GM18907 (cell line): ENCODE measurements around the gene TYMS.
A peak's percentile ranks its signal among the peaks of the same experiment; 100 is the strongest.
"Not testable (repeated sequence)": the region's sequence is repeated elsewhere in the genome, so short reads cannot be mapped to it uniquely, and the experiment has no call there.

ENCODE experiments used
- ATAC-seq: cut with Tn5 transposase; IDR thresholded peaks from one replicate; pipeline ENCODE4 v1.9.1; 2021; ENCODE audit warnings: mild to moderate bottlenecking, moderate library complexity; ENCODE audit not compliant: unreplicated experiment

TYMS gene

DNA sequence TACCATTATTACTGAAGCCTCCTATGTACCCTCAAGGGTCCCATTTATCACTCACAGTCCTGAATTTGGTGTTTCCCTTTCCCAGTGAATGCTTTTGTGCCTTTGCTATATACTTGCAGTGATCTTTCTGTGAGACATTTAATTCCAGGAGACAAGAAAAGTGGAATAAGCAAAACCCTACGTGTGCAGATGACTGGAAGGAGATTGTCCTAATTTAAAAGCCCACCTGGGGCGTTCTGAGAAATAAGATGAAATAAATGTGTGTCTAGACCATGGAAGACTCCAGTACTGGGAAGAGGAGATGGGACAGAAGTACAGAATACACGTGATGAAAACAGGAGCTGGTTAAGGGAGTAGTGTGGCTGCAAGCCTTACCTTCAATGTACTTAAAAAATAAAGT, 19.3 kb downstream of the TYMS start:
- no peak for ATAC-seq

DNA sequence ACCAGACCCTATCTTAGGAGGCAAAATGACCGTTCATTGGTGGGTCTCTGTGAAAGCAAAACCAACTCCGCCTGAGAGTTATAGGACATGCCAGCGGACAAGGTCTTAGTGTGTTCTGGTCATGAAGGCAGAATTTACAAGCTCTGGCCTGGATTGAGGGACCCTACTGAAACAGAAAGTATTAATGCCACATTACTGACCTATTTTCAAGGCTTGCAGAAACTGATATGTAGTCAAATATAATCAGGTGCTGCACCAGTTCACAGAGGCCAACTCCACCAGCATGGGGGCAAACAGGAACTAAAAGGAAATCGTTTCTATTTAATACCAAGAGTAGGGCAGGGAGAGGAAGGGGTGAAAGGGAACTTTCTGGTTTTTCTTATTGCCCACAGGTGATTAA, 19.7 kb downstream of the TYMS start:
- ATAC-seq = peak; percentile 56

DNA sequence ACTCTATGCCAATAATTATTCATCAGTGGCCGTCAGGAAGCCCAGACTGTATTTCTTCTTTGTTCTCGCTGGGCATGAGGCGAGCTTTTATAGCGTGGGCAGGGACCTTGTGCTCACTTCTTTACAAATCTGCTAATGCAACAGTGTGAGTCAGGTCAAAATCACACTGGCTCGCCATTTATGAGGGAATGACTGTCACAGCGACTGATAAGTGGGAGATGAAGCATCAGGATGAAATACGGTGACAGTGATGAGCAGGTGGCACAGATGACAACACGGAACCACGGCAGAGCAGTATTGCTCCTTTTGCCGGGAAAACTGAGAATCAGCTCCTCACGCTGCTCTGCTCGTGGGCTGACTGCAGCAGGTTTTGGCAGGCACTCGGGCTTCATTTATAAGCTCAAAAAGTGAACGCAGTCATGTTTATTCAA, 20.5 kb downstream of the TYMS start:
- ATAC-seq = no peak

DNA sequence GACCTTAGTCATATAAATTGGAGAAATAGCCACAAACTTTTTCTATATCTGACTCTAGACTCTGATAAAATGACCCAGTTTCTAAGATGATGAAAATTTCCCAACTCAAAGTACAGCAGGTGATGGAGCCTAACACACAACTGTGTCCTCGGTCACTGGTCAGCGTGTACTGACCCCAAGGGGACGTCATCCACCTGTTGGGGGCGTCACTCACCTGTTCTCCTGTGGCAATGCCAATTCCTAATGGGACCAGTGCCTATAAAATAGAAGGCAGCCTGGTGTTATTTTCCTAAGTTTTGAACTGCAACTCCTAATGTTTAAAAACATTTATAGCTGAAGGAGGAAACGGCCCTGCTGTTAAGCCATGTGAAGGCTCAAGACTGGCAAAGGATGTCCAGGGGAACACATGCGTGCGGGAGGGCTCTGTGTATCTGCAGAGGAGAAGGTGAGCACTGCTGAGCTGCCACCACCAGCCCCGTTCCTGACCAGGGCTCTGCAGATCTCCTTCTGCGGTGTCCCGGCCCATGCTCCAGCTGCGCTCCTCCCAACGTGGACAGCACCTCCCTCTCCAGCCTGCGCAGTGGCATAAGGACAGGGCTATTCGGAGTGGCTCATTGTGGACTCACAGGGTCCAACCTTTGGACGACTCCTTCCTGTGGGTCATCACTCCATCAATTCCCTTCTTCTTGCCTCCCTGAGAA, 21.2 kb downstream of the TYMS start:
- no peak for ATAC-seq

DNA sequence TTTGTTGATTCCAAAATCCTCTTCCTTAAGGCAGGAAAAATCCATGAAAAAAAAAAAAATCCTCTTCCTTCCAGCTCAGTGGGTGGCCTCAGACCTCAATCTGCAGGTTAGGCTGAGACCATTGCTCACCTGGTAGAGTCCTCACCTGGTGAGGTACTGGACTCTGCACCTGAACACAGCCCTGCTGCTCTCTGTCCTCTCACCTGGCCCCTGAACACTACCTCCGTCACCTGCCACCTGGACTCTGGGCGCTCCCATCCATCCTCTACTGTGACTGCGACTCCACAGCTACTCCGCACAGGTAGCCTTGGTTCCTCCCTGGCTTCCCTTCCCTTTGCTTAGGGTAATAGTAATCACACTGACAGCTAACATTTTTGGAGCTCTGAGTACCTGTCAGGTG, 22.1 kb downstream of the TYMS start:
- no peak for ATAC-seq

DNA sequence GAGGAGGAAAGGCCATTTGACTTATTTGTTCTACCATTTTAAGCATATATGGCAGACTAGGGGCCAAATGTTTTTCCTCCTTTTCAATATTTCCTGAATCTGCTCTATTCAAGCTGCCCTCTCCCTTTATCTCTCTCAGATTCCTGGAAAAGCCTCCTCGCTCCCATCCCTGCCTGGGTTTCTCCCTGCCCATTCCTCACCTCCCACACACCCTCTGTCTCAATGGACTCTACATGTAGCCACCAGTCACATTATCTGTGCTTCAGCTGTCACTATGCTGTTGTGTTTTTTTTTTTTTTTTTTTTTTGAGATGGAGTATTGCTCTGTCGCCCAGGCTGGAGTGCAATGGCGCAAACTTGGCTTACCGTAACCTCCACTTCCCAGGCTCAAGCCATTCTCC, 22.9 kb downstream of the TYMS start:
- ATAC-seq = no peak

DNA sequence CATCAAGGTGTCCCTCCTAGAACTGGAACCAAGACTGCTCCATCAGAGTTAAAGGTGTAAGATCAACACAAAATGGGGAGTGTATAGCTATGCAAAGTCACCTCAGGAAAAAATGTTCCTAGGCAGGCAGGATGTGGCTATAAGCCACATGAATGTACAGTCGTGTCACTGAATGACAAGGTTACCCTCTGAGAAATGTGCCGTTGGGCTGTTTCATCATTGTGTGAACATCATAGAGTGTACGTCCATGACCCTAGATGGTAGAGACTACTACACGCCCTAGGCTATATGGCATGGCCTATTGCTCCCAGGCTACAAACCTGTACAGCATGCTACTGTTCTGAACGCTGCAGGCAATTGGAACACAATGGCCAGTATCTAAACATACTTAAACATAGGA, 24.5 kb downstream of the TYMS start:
- ATAC-seq = no peak

DNA sequence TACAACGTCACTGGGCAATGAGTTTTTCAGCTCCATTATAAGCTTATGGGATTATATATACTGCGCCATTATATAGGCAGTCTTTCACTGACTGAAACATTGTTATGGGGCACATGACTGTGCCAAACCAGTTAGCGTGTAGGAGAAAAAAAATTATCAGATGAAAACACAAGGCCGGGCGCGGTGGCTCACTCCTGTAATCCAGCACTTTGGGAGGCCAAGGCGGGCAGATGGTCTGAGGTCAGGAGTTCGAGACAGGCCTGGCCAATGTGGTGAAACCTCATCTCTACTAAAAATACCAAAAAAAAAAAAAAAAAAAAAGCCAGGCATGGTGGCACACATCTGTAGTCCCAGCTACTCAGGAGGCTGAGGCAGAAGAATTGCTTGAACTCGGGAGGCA, 25.0 kb downstream of the TYMS start:
- ATAC-seq = not testable (repeated sequence)

DNA sequence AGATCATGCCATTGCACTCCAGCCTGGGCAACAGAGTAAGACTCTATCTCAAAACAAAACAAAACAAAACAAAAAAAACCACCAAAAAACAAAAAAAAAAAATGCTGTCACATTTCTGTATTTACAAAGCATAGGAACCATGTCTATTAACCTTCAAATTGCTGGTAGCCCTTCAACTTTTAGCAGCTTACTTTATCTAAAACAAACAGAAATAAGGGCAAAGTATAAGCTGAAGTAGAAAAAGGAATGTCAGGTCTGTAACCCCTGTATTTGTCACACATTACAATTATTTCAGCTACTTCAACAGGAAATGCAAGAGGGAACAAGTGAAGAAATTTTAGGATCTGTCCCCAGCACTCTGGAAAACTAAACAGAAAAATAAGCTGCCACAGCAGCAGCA, 25.4 kb downstream of the TYMS start:
- ATAC-seq = no peak

DNA sequence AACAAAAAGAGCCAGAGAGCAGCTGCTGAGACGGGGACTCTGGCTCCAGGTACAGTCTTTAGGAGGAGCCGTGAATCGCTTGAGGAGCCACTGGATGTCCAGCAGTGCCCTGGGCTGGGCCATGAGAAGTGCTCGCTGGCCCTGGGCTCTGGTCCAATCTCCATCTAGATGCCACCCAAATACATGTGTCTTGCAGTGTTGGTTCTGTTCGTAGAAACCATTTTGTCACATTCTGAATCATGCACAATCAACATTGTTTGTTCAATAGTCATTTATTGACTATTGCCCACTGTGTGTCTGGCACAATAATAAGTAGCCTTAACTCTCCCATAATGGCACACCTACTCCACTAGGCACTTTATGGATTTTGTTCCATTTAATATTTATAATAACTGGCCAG, 26.1 kb downstream of the TYMS start:
- ATAC-seq = no peak

DNA sequence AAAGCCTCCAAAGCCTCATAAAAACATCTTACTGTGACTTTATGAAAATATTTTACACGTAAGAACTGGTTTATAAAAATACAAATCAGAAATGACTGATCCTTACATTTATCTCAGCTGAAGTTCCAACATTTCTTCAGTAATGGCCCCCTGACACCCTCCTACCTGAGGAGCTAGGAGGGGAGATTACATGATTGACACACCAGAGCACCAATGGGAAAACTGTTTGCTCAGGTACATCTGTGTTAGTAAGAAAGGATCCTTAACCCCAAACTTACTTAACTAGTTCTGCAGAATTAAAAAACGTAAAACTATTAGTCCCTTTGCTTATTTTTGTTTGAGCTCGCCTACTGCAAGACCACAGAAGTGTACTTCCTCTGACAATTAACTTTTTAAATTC, 28.0 kb downstream of the TYMS start:
- ATAC-seq = no peak

DNA sequence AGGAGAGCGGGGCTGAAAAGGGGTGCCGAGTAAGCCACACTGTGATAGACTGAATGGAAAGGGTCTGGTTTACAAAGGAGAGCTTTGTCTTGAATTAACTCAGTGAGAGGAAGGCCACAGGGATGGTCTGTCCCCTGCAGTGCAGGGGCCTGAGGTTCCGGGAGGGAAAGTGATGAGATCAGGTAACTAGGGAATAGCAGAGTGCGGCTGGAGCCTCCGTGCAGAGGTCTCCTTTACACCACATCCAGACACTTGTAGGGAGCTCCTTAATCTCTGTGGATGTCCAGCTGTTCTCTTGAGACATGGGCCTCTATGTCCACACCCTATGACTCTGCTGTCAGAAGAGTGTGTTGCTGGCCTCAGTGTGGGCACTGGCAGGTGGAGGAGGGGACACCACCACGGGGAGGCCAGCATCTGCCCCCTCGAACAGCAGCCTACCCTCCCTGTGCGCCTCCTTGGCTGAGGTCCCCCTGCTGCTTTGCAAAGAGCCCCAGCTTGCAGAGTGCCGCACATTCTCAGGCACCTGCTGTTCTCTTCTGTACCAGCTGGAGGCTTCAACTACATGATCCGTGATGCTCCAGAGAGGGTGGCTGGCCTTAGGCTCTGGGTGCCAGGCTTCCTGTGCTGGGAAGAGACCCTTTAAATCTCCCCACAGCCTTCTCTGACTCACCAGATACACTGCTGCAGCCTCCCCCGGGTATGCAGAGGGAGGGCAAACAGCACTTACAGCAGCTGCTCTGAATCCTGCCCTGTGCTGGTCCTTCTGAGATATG, 29.1 kb downstream of the TYMS start:
- ATAC-seq = no peak

DNA sequence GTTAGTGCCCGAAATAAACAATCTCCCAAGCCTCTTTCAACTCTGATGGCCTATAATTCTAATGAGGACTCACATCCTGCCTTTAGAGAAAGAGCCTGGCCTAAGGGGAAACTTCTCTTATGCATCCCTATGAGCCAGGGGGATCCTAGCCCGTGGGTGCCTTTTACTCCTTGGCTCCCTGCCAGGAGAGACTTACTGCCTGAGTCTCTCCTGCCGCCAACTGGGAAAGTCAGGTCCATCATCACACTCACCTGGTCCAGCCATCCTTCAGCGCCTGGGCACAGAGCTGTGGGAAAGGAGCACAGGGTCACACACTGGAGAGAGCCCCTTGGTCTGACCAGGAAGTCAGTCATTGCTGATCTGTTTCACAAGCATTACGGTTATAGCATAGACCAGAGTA, 30.9 kb downstream of the TYMS start:
- no peak for ATAC-seq

DNA sequence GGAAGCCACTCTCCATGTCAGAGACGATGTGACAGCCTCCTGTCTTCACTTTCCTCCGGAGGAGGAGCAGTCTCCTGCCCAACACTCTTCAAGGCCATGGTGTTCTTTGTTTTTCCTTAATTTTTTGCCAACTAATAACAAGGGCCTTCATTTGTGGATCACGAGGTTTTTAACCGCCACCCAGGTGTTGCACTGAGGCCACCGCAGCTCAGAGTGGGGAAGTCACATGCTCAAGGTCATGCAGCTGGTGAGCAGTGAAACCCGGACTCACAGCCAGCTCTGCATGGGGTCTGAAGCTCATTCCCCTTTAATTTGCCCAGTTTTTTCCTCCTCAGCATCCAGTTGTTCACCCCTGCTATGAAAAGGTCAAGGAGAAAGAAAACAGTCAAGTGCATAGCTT, 35.4 kb downstream of the TYMS start:
- no peak for ATAC-seq

DNA sequence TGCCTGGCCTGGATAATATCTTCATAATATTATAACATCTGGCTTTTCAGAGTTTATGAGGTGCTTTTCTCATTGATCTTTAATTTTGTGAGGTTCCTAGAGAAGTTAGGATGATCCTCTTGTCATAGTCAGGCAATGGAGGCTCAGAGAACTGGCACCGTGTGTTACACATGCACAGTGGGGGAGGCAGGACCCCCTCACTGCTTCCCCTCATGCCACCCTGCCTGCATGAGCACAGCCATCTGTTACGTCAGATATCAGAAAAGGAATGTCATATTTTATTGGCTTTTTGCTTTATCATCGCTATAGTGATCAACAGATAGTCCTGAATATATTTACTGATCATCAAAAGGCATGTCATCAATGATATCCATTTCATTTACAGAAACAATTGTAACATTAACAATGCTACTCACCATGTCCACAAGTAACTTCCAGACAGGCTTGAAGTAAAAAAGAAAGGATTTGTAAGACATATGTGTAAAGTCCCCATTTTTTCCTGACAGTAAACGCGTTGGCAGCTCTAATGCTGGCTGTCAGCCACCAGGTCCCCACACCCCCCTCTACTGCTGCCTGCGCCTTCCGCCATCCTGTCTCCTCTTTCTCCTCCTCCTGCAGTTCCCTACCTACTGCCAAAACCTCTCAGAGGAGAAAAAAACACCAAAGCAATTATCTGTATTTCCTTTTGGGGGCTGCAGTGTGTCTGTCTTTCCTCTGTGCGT, 36.2 kb downstream of the TYMS start:
- ATAC-seq = no peak

DNA sequence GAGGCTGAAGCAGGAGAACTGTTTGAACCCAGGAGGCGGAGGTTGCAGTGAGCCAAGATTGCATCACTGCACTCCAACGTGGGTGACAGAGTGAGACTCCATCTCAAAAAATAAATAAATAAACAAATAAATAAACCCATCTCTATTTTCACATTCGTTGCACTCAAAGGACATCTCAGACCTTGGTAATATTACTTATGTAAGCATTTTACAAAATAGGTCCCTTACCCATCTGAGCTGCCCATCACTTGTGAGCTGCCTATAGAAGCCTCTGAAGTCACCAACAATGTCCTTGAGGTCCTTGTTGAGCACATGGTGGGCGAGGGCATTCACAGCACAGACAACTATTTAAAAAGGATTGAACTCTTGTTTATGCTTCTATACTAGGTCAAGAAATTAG, 39.6 kb downstream of the TYMS start:
- no peak for ATAC-seq

DNA sequence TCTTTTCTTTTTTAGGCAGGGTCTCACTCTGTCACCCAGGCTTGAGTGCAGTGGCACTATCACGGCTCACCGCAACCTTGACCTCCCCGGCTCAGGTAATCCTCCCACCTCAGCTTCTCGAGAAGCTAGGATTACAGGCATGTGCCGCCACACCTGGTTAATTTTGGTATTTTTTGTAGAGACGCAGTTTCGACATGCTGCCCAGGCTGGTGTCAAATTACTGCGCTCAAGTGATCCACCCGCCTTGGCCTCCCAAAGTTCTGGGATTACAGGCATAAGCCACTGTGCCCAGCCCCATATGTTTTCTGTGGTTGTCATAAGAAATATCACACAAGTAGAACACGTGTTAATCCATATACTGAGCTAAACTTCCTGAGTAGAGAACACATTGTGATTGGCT, 40.3 kb downstream of the TYMS start:
- ATAC-seq = no peak

DNA sequence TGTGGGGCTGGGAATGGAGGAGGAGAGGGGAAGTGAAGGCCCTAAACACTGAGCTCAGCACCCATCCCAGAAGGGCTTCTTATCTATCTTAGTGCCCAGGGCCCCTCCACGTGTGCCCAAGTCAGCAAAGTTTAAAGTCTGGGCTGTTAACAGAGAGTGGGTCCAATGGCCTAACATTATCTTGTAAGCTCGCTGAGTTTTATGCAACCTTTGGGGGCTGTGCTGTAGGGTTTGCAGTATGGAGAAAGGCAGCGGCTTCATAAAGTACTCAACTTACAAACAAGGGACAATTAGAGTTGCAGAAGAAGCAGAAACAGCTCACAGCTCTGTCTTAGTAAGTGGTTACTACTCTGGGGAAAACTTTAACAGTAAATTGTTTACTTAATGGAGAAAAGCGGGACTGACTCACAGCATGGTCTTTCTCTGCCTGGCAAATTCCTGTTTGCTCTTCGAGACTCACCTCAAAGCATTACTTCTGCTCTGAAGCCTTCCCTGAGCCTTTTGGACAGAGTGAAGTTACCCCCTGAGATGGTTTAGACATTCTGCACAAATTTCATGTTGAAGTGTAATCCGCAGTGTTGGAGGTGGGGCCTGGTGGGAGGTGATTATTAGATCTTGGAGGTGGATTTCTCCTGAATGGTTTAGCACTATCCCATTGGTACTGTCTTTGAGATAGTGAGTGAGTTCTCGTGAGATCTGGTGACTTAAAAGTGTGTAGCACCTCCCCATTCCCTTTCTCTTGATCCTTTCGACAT, 45.9 kb downstream of the TYMS start:
- no peak for ATAC-seq

DNA sequence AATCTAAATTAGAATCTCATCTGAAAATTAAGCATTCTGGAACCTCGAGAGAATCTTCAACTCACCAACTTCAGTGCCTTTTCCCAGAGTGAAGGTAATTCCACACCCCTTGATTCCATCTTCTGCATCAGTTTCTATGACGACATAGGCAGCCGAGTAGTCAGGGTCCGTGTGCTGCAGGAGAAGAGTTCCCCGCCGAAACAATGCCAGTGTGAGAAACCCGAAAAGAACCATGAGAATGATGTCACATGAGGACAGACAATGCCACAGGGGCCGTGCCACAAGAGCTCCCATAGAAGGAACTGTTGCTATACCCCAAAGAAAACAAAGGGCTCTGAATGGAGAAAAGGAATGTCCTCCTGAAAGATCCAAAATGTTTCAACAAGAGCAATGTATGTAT, 49.0 kb downstream of the TYMS start:
- no peak for ATAC-seq

DNA sequence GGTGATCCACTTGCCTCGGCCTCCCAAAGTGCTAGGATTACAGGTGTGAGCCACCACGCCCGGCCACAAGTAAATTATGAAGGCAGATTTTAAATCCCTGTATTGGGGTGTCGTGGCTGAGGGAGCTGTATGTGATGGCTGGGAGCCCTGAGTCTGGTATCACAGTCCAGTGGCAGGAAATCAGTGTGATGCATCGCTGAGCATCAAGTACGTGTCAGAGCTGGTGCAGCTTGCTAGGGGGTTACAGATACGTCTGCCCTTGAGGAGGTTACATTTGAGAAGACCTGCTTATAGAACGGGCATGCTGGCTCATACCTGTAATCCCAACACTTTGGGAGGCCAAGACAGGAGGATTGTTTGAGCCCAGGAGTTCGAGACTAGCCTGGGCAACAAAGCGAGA, 50.6 kb downstream of the TYMS start:
- ATAC-seq = no peak

DNA sequence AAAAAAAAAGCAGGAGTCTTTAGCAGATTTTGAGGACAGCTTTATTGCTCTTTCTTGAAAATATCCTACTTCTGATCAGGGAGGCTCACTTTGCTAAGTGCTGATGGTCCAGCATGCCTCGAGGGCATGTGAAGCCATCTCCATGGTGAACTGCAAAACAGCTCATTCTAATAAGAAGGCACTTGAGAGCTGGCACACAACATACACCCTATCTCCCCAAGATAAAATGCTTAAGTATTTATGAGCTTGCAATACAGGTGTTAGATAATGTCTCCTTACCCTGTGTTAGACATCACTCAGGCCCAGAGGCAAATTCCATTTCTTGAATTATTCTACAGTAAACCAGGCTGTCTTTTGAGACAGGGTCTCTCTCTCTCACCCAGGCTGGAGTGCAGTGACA, 52.3 kb downstream of the TYMS start:
- no peak for ATAC-seq
